Endothelial cell of umbilical vein (primary cell): ENCODE measurements around the gene PDCL2. TPM values are rescaled to one million over a fixed set of nuclear protein-coding genes. Genes with fewer than 3 reads are reported as not detected.

Experiments used
- BruUV-seq: library from RNA; stranded (reverse); fragments of 400-500 nt; replicated peaks from 2 replicates; lab custom pipeline; 2021; lab: Mats Ljungman, UMichigan
- CTCF ChIA-PET: fragments of 300-600, 350-600 bp; sonication (Branson Sonifier 250); formaldehyde crosslinking; loops from one replicate; lab custom pipeline; 2021; ENCODE audit warnings: antibody characterized with exemption, inconsistent platforms; lab: Charles Lee
- POLR2A ChIA-PET: fragments of 300-600, 350-600 bp; sonication (Branson Sonifier 250); formaldehyde crosslinking; loops from one replicate; lab custom pipeline; 2021; ENCODE audit warnings: antibody characterized with exemption, inconsistent platforms; lab: Charles Lee
- DNase-seq: peaks from one replicate; pipeline ENCODE4 v3.0.0-alpha.2; 2011; ENCODE audit warnings: low read depth, low spot score
- FAIRE-seq: peaks from 2 replicates; lab custom pipeline; 2011; peaks lifted over from hg19 to GRCh38; lab: Jason Lieb, UNC
- H2AFZ ChIP-seq: 2 replicates; pipeline ENCODE4 v1.6.0; 2012; ENCODE audit warnings: low read depth, low read length, control low read depth, inconsistent platforms
- H3K27ac ChIP-seq: 2 replicates; pipeline ENCODE4 v1.5.1; 2011; ENCODE audit warnings: low read depth, mild to moderate bottlenecking, control low read depth, low read length, moderate library complexity; ENCODE audit not compliant: insufficient read depth
- H3K27me3 ChIP-seq, 2 experiments: 2 replicates each; pipeline versions ENCODE4 v1.6.0 to v1.6.1; 2011; ENCODE audit warnings: low read length in 2 of 2, mixed read lengths in 1 of 2; ENCODE audit not compliant: control insufficient read depth in 2 of 2, insufficient read depth in 2 of 2
- H3K36me3 ChIP-seq, 2 experiments: 2 replicates in 1 of 2; 3 replicates in 1 of 2; pipeline ENCODE4 v1.5.1; 2011; ENCODE audit warnings: low read length in 2 of 2, mild to moderate bottlenecking in 1 of 2, moderate library complexity in 1 of 2; ENCODE audit not compliant: control insufficient read depth in 2 of 2, insufficient read depth in 2 of 2; ENCODE audit errors: extremely low read depth in 1 of 2
- H3K4me1 ChIP-seq: 3 replicates; pipeline ENCODE4 v1.5.1; 2011; ENCODE audit warnings: mild to moderate bottlenecking, low read length; ENCODE audit not compliant: control insufficient read depth, insufficient read depth; ENCODE audit errors: extremely low read depth
- H3K4me2 ChIP-seq: 2 replicates; pipeline ENCODE4 v1.6.1; 2011; ENCODE audit warnings: low read length, control low read depth, mixed read lengths; ENCODE audit not compliant: insufficient read depth
- H3K4me3 ChIP-seq, 3 experiments: fragments of 200-600 bp in 1 of 3; sonication (generic), shearing (Covaris generic) in 1 of 3; replicated peaks in 1 of 3; 2 replicates each; pipeline ENCODE4 v1.5.1; 2011 to 2016; ENCODE audit warnings: control low read depth in 3 of 3, low read length in 3 of 3, mild to moderate bottlenecking in 2 of 3, inconsistent platforms in 1 of 3, low read depth in 1 of 3, moderate library complexity in 1 of 3; ENCODE audit not compliant: insufficient read depth in 1 of 3
- H3K79me2 ChIP-seq: 2 replicates; pipeline ENCODE4 v1.6.0; 2012; ENCODE audit warnings: low read length, inconsistent platforms; ENCODE audit not compliant: control insufficient read depth, insufficient read depth
- H3K9ac ChIP-seq: replicated peaks from 2 replicates; pipeline ENCODE3; 2011; ENCODE audit warnings: low read length, control low read depth; ENCODE audit not compliant: insufficient read depth; ENCODE audit errors: extremely low read depth
- H3K9me1 ChIP-seq: replicated peaks from 3 replicates; pipeline ENCODE4 v1.6.0; 2011; ENCODE audit warnings: mild to moderate bottlenecking, low read length; ENCODE audit not compliant: control insufficient read depth, insufficient read depth; ENCODE audit errors: extremely low read depth
- H3K9me3 ChIP-seq: replicated peaks from 2 replicates; pipeline ENCODE4 v1.5.1; 2012; ENCODE audit warnings: low read length, inconsistent platforms; ENCODE audit not compliant: control insufficient read depth, insufficient read depth
- H4K20me1 ChIP-seq: replicated peaks from 2 replicates; pipeline ENCODE3; 2011; ENCODE audit warnings: mild to moderate bottlenecking, low read length; ENCODE audit not compliant: control insufficient read depth, insufficient read depth; ENCODE audit errors: extremely low read depth
- EZH2 ChIP-seq: IDR thresholded peaks from 2 replicates; pipeline ENCODE4 v1.6.1; 2012; ENCODE audit warnings: borderline replicate concordance, low read depth, mild to moderate bottlenecking, moderate library complexity, low read length, inconsistent platforms; ENCODE audit not compliant: severe bottlenecking
- FOS ChIP-seq: IDR thresholded peaks from 2 replicates; pipeline ENCODE4 v1.6.1; 2011; ENCODE audit warnings: mild to moderate bottlenecking, low read length, moderate library complexity, borderline replicate concordance; ENCODE audit not compliant: insufficient read depth
- GATA2 ChIP-seq: IDR thresholded peaks from 2 replicates; pipeline ENCODE4 v1.7.0; 2011; ENCODE audit warnings: low read depth, mild to moderate bottlenecking, moderate library complexity, mixed read lengths, low read length; ENCODE audit not compliant: insufficient read length, insufficient read depth
- JUN ChIP-seq: IDR thresholded peaks from 2 replicates; pipeline ENCODE4 v1.6.1; 2011; ENCODE audit warnings: borderline replicate concordance, low read depth; ENCODE audit not compliant: insufficient read length, insufficient read depth
- MYC ChIP-seq: IDR thresholded peaks from one replicate; pipeline ENCODE4 v1.6.1; 2011; ENCODE audit warnings: mild to moderate bottlenecking, low read depth, low read length
- POLR2A ChIP-seq: IDR thresholded peaks from 2 replicates; pipeline ENCODE4 v1.6.1; 2012; ENCODE audit warnings: low read depth, mild to moderate bottlenecking, control low read depth, low read length
- POLR2AphosphoS5 ChIP-seq: IDR thresholded peaks from 2 replicates; pipeline ENCODE4 v1.6.1; 2012; ENCODE audit warnings: low read depth, mild to moderate bottlenecking, control low read depth, low read length, moderate library complexity; ENCODE audit not compliant: insufficient read depth
- dilution Hi-C: fragments of 300-500 bp; cut with MboI; formaldehyde crosslinking; loops from one replicate; pipeline ENCODE4 v1.15.0; 2019; ENCODE audit warnings: low sequenced_read_pairs; ENCODE audit not compliant: extremely low pct_ligation_motif_present
- intact Hi-C: fragments of 100-400 bp; cut with micrococcal nuclease; formaldehyde crosslinking; loops from one replicate; pipeline ENCODE4 v1.10.0; 2022
- polyA plus RNA-seq, 4 experiments: library from polyadenylated mRNA; depleted of rRNA in 3 of 4; stranded (reverse) in 3 of 4; unstranded in 1 of 4; fragments of >200 nt; gene quantifications; 2 replicates each; pipeline versions ENCODE4 v1.2.1 to v1.2.3, GENCODE V29; 2011 to 2012; ENCODE audit warnings: missing spikeins in 1 of 4
- total RNA-seq: library from RNA; stranded (reverse); gene quantifications from 2 replicates; pipeline ENCODE4 v1.2.3, GENCODE V29; 2021
- TF ChIP-seq, protein P1 (sequence below), 2 donors: IDR thresholded peaks; 1 replicate in 1 of 2; 2 replicates in 1 of 2; pipeline ENCODE4 v1.5.1; 2011; ENCODE audit warnings: low read length in 2 of 2, mild to moderate bottlenecking in 2 of 2, moderate library complexity in 2 of 2, control low read depth in 1 of 2, inconsistent platforms in 1 of 2, low read depth in 1 of 2; ENCODE audit not compliant: insufficient read depth in 1 of 2; ENCODE audit errors: extremely low read depth in 1 of 2
- TF ChIP-seq, protein P2 (sequence below): IDR thresholded peaks from 2 replicates; pipeline ENCODE4 v1.6.1; 2011; ENCODE audit not compliant: insufficient read depth, insufficient read length

PDCL2 gene
- total and polyA plus RNA-seq, 2 donors (not counting 3 experiments of a cell fraction or from before 2014, with no cell fraction given) = not detected

GRCh38 chr4:55615008-55615407 is 23.0 kb upstream of the PDCL2 start:
- no peak for DNase-seq
- Histone ChIP-seq H3K4me1 (no peaks in the 10 kb centered on the region), H3K9ac (no peak overlapping the region), H3K9me1 (no peaks in the 10 kb centered on the region), H3K36me3 (no peaks in the 10 kb centered on the region), H4K20me1 (no peaks in the 10 kb centered on the region), H3K9me3 (no peaks in the 10 kb centered on the region), H3K4me2 (no peak overlapping the region), H3K4me3 (no peak overlapping the region), H2AFZ (no peak overlapping the region), H3K79me2 (no peaks in the 10 kb centered on the region), H3K27me3 (no peaks in the 10 kb centered on the region), H3K27ac (no peak overlapping the region)
- dilution Hi-C loops = no loop called here
- no TSS peak for BruUV-seq
- intact Hi-C loops = no loop called here
- TF ChIP-seq, protein P1, sequence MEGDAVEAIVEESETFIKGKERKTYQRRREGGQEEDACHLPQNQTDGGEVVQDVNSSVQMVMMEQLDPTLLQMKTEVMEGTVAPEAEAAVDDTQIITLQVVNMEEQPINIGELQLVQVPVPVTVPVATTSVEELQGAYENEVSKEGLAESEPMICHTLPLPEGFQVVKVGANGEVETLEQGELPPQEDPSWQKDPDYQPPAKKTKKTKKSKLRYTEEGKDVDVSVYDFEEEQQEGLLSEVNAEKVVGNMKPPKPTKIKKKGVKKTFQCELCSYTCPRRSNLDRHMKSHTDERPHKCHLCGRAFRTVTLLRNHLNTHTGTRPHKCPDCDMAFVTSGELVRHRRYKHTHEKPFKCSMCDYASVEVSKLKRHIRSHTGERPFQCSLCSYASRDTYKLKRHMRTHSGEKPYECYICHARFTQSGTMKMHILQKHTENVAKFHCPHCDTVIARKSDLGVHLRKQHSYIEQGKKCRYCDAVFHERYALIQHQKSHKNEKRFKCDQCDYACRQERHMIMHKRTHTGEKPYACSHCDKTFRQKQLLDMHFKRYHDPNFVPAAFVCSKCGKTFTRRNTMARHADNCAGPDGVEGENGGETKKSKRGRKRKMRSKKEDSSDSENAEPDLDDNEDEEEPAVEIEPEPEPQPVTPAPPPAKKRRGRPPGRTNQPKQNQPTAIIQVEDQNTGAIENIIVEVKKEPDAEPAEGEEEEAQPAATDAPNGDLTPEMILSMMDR (IDR thresholded peaks at IDR 0.05; ENCODE audit: extremely low read depth in 1 of 2, insufficient read depth in 1 of 2, low read depth in 1 of 2, low read length in 2 of 2) = no peak
- TF ChIP-seq JUN = no peak
- TF ChIP-seq, protein P2, sequence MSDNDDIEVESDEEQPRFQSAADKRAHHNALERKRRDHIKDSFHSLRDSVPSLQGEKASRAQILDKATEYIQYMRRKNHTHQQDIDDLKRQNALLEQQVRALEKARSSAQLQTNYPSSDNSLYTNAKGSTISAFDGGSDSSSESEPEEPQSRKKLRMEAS = no peak
- no peak for TF ChIP-seq POLR2A
- TF ChIP-seq MYC = no peak
- TF ChIP-seq GATA2 = no peak
- no peak for TF ChIP-seq EZH2
- TF ChIP-seq POLR2AphosphoS5 = no peak
- no peak for TF ChIP-seq FOS
- ChIA-PET POLR2A (no interaction called here), CTCF (no interaction called here)
- no peak for FAIRE-seq
